Fibroblast of lung (primary cell): Measurements from ENCODE around the gene NUDT5. TPM values are rescaled to one million over a fixed set of nuclear protein-coding genes. Genes with fewer than 3 reads are reported as not detected.

Source experiments
- DNase-seq, 2 donors: peaks; one replicate each; pipeline versions ENCODE4 v3.0.0 to v3.0.0-alpha.2; 2010; ENCODE audit warnings: low read depth in 2 of 2
- H2AFZ ChIP-seq: 2 replicates; pipeline ENCODE4 v1.5.1; 2012; ENCODE audit warnings: low read length, control low read depth, inconsistent platforms
- H3K27ac ChIP-seq: 2 replicates; pipeline ENCODE4 v1.5.1; 2011; ENCODE audit warnings: low read length, control low read depth; ENCODE audit not compliant: insufficient read depth
- H3K27me3 ChIP-seq: 2 replicates; pipeline ENCODE4 v1.5.1; 2011; ENCODE audit warnings: mild to moderate bottlenecking, low read length; ENCODE audit not compliant: control insufficient read depth, insufficient read depth
- H3K36me3 ChIP-seq: 2 replicates; pipeline ENCODE4 v1.5.1; 2011; ENCODE audit warnings: low read length; ENCODE audit not compliant: control insufficient read depth, insufficient read depth
- H3K4me1 ChIP-seq: 2 replicates; pipeline ENCODE4 v1.5.1; 2011; ENCODE audit warnings: low read length; ENCODE audit not compliant: control insufficient read depth, insufficient read depth; ENCODE audit errors: extremely low read depth
- H3K4me2 ChIP-seq: 2 replicates; pipeline ENCODE4 v1.5.1; 2011; ENCODE audit warnings: low read length, control low read depth; ENCODE audit not compliant: insufficient read depth; ENCODE audit errors: extremely low read depth
- H3K4me3 ChIP-seq, 4 experiments: fragments of 200-600 bp in 1 of 4; sonication (generic) in 1 of 4; replicated peaks in 1 of 4; 2 replicates each; pipeline ENCODE4 v1.5.1; 2011 to 2016; ENCODE audit warnings: low read length in 4 of 4, low read depth in 3 of 4, mild to moderate bottlenecking in 3 of 4, control low read depth in 2 of 4, inconsistent platforms in 1 of 4, mixed read lengths in 1 of 4; ENCODE audit not compliant: insufficient read depth in 1 of 4; ENCODE audit errors: control extremely low read depth in 1 of 4
- H3K79me2 ChIP-seq: 2 replicates; pipeline ENCODE4 v1.5.1; 2012; ENCODE audit warnings: mild to moderate bottlenecking, low read length, inconsistent platforms; ENCODE audit not compliant: control insufficient read depth, insufficient read depth
- H3K9ac ChIP-seq: 2 replicates; pipeline ENCODE4 v1.5.1; 2011; ENCODE audit warnings: mild to moderate bottlenecking, low read length, control low read depth; ENCODE audit not compliant: insufficient read depth
- H3K9me3 ChIP-seq: 2 replicates; pipeline ENCODE4 v1.5.1; 2012; ENCODE audit warnings: low read depth, low read length; ENCODE audit not compliant: control insufficient read depth, insufficient read depth
- H4K20me1 ChIP-seq: 2 replicates; pipeline ENCODE4 v1.5.1; 2011; ENCODE audit warnings: low read length; ENCODE audit not compliant: control insufficient read depth, insufficient read depth; ENCODE audit errors: extremely low read depth
- EZH2 ChIP-seq: IDR thresholded peaks from 2 replicates; pipeline ENCODE4 v1.5.1; 2012; ENCODE audit warnings: low read length, control low read depth, mild to moderate bottlenecking; ENCODE audit errors: missing control alignments
- polyA plus RNA-seq, 2 donors: library from polyadenylated mRNA; depleted of rRNA in 1 of 2; stranded (reverse) in 1 of 2; unstranded in 1 of 2; fragments of >200 nt; gene quantifications; 2 replicates each; pipeline ENCODE4 v1.2.1, GENCODE V29; 2011 to 2012; ENCODE audit warnings: missing spikeins in 1 of 2
- total RNA-seq: library from RNA; depleted of rRNA; stranded (reverse); fragments of >200 nt; gene quantifications from 2 replicates; pipeline ENCODE4 v1.2.1, GENCODE V29; 2014
- TF ChIP-seq, protein P1 (sequence below), 2 donors: IDR thresholded peaks in 1 of 2; conservative IDR thresholded peaks in 1 of 2; 1 replicate in 1 of 2; 2 replicates in 1 of 2; pipeline ENCODE4 v1.5.1; 2011 to 2012; ENCODE audit warnings: low read length in 2 of 2, control low read depth in 1 of 2, inconsistent platforms in 1 of 2, low read depth in 1 of 2, mild to moderate bottlenecking in 1 of 2

Gene NUDT5
- total and polyA plus RNA-seq, 2 donors (not counting 1 experiment from before 2014, with no cell fraction given), result 58.8 to 69.4 TPM

DNA sequence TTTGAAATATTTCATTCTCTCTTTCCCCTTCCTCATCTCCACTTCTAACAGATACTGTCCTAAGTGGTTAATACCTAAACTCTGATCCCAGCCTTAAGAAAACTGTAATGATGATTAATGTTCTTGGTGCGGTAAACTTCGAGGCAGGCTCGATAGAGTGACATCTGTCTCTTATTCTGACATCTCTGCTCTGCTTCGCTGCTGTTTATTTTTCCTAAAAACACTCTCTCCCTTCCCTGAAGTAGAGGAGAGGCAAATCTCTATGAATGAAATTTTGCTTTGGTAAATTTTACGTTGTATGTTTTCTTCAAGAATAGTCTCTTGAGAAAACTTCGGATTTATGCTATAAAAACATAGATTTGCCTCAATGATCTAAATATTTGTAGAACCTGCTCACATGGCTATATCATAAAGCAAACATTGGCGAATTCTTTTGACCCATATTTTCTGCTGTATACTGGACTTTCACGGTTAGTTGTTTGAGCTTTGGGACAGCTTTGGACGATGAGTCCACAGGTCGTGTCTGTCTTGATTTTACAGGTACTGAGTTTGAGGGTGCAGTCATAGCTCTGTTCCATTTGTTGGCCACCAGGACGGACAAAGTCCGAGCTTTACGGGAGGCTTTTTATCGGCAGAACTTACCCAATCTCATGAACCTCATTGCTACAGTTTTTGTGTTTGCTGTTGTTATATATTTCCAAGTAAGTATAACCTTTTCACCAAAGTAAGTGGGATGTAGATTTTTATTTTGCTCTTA lies 39.1 kb downstream of the NUDT5 start:
- no peaks in the 10 kb centered on the region for H3K79me2 ChIP-seq
- no peaks in the 10 kb centered on the region for H3K27me3 ChIP-seq
- H3K9ac ChIP-seq, result no peak overlapping the region
- DNase-seq, result no peak
- no peak overlapping the region for H3K4me2 ChIP-seq
- no peaks in the 10 kb centered on the region for H3K9me3 ChIP-seq
- H3K27ac ChIP-seq, result no peak overlapping the region
- H3K36me3 ChIP-seq, result peaks cover 2% of the 10 kb centered on the region
- no peak overlapping the region for H2AFZ ChIP-seq
- no peaks in the 10 kb centered on the region for H3K4me1 ChIP-seq
- TF ChIP-seq, protein P1, sequence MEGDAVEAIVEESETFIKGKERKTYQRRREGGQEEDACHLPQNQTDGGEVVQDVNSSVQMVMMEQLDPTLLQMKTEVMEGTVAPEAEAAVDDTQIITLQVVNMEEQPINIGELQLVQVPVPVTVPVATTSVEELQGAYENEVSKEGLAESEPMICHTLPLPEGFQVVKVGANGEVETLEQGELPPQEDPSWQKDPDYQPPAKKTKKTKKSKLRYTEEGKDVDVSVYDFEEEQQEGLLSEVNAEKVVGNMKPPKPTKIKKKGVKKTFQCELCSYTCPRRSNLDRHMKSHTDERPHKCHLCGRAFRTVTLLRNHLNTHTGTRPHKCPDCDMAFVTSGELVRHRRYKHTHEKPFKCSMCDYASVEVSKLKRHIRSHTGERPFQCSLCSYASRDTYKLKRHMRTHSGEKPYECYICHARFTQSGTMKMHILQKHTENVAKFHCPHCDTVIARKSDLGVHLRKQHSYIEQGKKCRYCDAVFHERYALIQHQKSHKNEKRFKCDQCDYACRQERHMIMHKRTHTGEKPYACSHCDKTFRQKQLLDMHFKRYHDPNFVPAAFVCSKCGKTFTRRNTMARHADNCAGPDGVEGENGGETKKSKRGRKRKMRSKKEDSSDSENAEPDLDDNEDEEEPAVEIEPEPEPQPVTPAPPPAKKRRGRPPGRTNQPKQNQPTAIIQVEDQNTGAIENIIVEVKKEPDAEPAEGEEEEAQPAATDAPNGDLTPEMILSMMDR (conservative IDR thresholded peaks at IDR 0.05 in 1 of 2, IDR thresholded peaks at IDR 0.05 in 1 of 2; ENCODE audit: low read depth in 1 of 2, low read length in 2 of 2), result no peak
- no peak for TF ChIP-seq EZH2
- H3K4me3 ChIP-seq, result no peak overlapping the region
- no peaks in the 10 kb centered on the region for H4K20me1 ChIP-seq

DNA sequence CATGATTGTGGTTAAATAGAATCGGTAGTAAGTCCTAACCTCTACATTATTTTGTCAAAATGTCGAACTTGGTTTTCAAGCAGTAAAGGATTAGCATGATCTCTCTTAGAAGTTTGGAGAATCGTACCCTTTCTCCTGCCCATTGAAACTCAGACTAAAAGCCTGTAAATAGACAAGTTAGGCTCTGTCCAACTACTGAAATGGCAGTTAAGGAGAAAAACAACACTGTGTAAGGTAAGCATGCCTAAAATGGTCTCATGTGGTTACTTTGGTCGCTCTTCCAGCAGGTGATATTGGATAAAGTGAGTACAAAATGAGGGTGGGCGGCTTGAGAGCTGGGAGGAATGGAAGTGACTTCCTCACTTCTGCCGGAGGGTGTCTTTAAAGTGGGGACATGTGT lies 41.2 kb downstream of the NUDT5 start:
- Histone ChIP-seq H3K9me3 (no peaks in the 10 kb centered on the region), H3K79me2 (no peaks in the 10 kb centered on the region), H3K36me3 (no peaks in the 10 kb centered on the region), H3K4me1 (no peaks in the 10 kb centered on the region), H2AFZ (no peak overlapping the region), H3K27me3 (no peaks in the 10 kb centered on the region), H3K9ac (no peak overlapping the region), H3K4me3 (no peak overlapping the region), H3K4me2 (no peak overlapping the region), H3K27ac (no peak overlapping the region), H4K20me1 (no peaks in the 10 kb centered on the region)
- DNase-seq, result no peak
- TF ChIP-seq, protein P1 (conservative IDR thresholded peaks at IDR 0.05 in 1 of 2, IDR thresholded peaks at IDR 0.05 in 1 of 2; ENCODE audit: low read depth in 1 of 2, low read length in 2 of 2), result no peak
- TF ChIP-seq EZH2, result no peak

- no peak for DNase-seq
- Histone ChIP-seq H3K9me3 (no peaks in the 10 kb centered on the region), H2AFZ (no peak overlapping the region), H3K4me2 (no peak overlapping the region), H3K79me2 (no peaks in the 10 kb centered on the region), H3K4me3 (no peak overlapping the region), H3K4me1 (no peaks in the 10 kb centered on the region), H3K36me3 (no peaks in the 10 kb centered on the region), H4K20me1 (no peaks in the 10 kb centered on the region), H3K27ac (no peak overlapping the region), H3K9ac (no peak overlapping the region), H3K27me3 (no peaks in the 10 kb centered on the region)
- no peak for TF ChIP-seq EZH2
- TF ChIP-seq, protein P1 (conservative IDR thresholded peaks at IDR 0.05 in 1 of 2, IDR thresholded peaks at IDR 0.05 in 1 of 2; ENCODE audit: low read depth in 1 of 2, low read length in 2 of 2), result no peak
These were observed 45.5 kb downstream of the NUDT5 start for GRCh38 chr10:12150163-12150562.
